Measurements from ENCODE around the gene KAZN. TPM values are rescaled to one million over a fixed set of nuclear protein-coding genes. Genes with fewer than 3 reads are reported as not detected.
A peak's percentile ranks its signal among the peaks of the same experiment; 100 is the strongest.

KAZN gene
- total RNA-seq, 1 donor from 2014 or later: 11.6 TPM

DNA sequence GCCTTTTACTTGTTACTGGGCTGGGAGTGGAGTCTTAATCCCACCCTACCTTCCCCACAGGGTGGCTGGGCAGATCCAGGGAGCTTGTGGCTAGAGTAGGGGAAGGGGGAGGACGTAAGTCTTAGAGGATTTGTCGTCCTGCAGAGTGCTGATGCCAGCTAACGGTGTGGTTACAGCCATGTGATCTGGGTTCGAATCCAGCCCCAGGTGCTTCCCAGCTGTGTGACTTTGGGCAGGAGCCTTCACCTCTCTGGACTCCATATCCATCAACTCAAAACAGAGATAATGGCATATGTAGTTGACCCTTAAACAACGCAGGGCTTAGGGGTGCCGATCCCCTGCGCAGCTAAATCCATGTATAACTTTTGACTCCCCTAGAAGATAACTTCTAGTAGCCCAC, 446.6 kb downstream of the KAZN start:
- TF ChIP-seq, protein P1, sequence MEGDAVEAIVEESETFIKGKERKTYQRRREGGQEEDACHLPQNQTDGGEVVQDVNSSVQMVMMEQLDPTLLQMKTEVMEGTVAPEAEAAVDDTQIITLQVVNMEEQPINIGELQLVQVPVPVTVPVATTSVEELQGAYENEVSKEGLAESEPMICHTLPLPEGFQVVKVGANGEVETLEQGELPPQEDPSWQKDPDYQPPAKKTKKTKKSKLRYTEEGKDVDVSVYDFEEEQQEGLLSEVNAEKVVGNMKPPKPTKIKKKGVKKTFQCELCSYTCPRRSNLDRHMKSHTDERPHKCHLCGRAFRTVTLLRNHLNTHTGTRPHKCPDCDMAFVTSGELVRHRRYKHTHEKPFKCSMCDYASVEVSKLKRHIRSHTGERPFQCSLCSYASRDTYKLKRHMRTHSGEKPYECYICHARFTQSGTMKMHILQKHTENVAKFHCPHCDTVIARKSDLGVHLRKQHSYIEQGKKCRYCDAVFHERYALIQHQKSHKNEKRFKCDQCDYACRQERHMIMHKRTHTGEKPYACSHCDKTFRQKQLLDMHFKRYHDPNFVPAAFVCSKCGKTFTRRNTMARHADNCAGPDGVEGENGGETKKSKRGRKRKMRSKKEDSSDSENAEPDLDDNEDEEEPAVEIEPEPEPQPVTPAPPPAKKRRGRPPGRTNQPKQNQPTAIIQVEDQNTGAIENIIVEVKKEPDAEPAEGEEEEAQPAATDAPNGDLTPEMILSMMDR (conservative IDR thresholded peaks at IDR 0.05): no peak
- Mint-ChIP-seq H3K4me3 (no peak overlapping the region), H3K27ac (ENCODE audit: unreplicated experiment) (no peak overlapping the region), H3K27me3 (ENCODE audit: low read depth) (peaks cover 41% of the 10 kb centered on the region), H3K36me3 (ENCODE audit: low read depth) (peaks cover 2% of the 10 kb centered on the region), H3K4me1 (peaks cover 21% of the 10 kb centered on the region), H3K9me3 (no peaks in the 10 kb centered on the region)
- DNase-seq (ENCODE audit: low read depth, low spot score): no peak

DNA sequence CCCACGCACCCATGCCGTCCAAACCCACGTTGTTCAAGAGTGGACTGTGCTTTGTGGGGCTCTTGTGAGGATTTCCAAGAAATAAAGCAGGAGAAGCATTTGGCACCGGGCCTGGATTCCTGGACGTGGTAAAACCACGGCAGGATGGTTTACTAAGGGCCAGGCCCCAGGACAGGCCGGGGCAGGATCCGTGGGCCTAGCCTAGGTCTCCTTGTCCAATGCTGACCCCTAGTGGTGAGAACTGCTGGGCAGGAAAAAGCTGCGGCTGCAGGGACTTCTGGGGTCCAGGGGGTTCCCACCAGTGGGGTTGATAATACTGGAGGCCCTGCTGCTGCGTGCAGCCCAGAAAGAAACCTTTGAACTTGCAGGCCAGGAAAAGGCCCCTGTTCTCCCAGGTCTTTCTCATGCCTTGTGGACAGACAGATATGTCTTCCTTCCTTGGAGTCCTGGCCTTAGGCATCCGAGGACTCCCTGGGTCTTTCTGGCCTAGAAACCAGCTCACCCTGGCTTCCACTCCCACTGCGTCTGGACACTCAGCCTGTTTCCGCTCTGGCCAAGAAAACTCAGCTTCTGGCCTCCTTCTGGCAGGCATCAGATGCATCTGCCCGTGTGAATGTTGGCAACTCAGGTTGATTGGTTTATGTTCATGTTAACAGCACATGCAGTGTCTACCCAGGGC, 448.1 kb downstream of the KAZN start:
- Mint-ChIP-seq H3K4me3 (peak overlapping the region; percentile 64), H3K9me3 (no peaks in the 10 kb centered on the region), H3K27ac (ENCODE audit: unreplicated experiment) (peak overlapping the region; percentile 35), H3K4me1 (peaks cover 21% of the 10 kb centered on the region), H3K27me3 (ENCODE audit: low read depth) (peaks cover 38% of the 10 kb centered on the region), H3K36me3 (ENCODE audit: low read depth) (peaks cover 2% of the 10 kb centered on the region)
- TF ChIP-seq, protein P1 (conservative IDR thresholded peaks at IDR 0.05): peak; percentile 96
- DNase-seq (ENCODE audit: low read depth, low spot score): peak; percentile 93

DNA sequence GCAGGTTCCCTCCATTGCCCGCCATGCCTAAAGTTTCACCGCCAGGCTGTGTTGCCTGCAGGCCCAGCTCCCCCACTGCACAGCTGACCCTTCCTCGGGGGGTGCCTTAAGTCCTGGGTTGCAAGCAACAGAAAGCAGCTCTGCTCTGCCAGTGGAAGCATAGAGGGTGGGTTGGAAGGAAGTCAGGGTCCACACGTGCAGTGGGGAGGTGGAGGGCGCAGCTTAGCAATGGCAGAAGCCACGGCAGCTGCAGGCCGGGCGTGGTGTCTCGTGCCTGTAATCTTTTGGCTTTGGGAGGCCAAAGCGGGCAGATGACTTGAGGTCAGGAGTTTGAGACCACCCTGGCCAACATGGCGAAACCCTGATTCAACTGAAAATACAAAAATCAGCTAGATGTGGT, 448.8 kb downstream of the KAZN start:
- H3K4me3 Mint-ChIP-seq: no peak overlapping the region
- H3K27me3 Mint-ChIP-seq (ENCODE audit: low read depth): peaks cover 40% of the 10 kb centered on the region
- peaks cover 4% of the 10 kb centered on the region for H3K36me3 Mint-ChIP-seq (ENCODE audit: low read depth)
- TF ChIP-seq, protein P1 (conservative IDR thresholded peaks at IDR 0.05): no peak
- no peak overlapping the region for H3K27ac Mint-ChIP-seq (ENCODE audit: unreplicated experiment)
- no peak for DNase-seq (ENCODE audit: low read depth, low spot score)
- H3K9me3 Mint-ChIP-seq: no peaks in the 10 kb centered on the region
- H3K4me1 Mint-ChIP-seq: peaks cover 16% of the 10 kb centered on the region

DNA sequence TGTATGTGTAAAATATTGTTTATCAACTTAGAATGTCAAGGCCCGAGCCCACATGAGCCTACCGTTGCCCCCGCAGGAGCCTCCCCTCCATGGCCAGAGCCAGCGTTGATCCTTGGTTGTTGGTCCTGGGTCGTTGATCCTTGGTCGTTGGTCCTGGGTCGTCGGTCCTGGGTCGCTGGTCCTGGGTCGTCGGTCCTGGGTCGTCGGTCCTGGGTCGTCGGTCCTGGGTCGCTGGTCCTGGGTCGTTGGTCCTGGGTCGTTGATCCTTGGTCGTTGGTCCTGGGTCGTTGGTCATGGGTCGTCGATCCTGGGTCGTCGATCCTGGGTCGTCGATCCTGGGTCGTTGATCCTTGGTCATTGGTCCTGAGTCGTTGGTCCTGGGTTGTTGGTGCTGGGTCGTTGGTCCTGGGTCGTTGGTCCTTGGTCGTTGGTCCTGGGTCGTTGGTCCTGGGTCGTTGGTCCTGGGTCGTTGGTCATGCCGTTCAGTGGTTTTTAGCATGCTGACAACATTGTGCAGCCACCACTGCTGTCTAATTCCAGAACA, 450.0 kb downstream of the KAZN start:
- H3K9me3 Mint-ChIP-seq: no peaks in the 10 kb centered on the region
- DNase-seq (ENCODE audit: low read depth, low spot score): no peak
- H3K27ac Mint-ChIP-seq (ENCODE audit: unreplicated experiment): no peak overlapping the region
- TF ChIP-seq, protein P1 (conservative IDR thresholded peaks at IDR 0.05): no peak
- peaks cover 37% of the 10 kb centered on the region for H3K27me3 Mint-ChIP-seq (ENCODE audit: low read depth)
- H3K36me3 Mint-ChIP-seq (ENCODE audit: low read depth): peaks cover 4% of the 10 kb centered on the region
- H3K4me1 Mint-ChIP-seq: peaks cover 3% of the 10 kb centered on the region
- H3K4me3 Mint-ChIP-seq: no peak overlapping the region

DNA sequence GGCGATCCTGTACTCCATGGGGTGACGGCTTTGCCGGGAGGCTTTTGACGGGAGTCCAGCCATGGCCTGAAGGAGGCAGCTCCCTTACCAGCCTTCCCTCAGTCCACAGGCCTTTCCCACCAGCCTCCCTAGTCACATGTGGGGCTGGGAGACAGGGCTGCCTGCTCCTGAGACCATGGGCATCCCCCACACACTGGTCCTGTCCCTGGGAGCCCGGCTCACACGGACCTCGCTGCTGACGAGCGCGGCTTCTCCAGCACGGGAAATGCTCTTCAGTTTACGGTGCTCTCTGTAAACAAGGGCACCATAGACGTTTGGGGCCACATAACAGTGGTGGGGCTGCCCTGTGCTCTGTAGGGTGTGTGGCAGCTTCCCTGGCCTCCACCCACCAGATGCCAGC, 450.6 kb downstream of the KAZN start:
- no peak for DNase-seq (ENCODE audit: low read depth, low spot score)
- peaks cover 3% of the 10 kb centered on the region for H3K4me1 Mint-ChIP-seq
- TF ChIP-seq, protein P1 (conservative IDR thresholded peaks at IDR 0.05): no peak
- no peak overlapping the region for H3K27ac Mint-ChIP-seq (ENCODE audit: unreplicated experiment)
- no peaks in the 10 kb centered on the region for H3K9me3 Mint-ChIP-seq
- peaks cover 4% of the 10 kb centered on the region for H3K36me3 Mint-ChIP-seq (ENCODE audit: low read depth)
- peaks cover 39% of the 10 kb centered on the region for H3K27me3 Mint-ChIP-seq (ENCODE audit: low read depth)
- no peak overlapping the region for H3K4me3 Mint-ChIP-seq

Measured in neural crest cell (in vitro differentiated cells).